Measurements from ENCODE around the gene TMED7.

The TMED7 gene

DNA sequence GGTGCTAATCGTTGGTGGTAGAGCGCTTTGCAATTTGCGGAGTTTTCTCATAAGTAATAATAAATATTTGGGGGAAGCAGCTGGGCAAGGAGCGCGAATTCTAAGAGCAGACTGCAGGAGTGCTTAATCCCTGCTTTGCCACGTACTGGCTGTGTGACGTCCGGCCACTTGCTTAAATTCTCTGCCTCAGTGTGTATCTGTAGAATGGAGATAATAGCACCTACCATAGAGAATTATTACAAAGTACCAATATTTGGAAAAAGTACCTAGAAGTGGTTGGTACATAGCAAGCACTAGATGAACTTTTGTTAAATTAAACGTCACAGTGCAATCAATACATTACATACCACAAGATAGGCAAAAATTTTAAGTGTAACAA lies 598 bp upstream of the TMED7 start:
- DNase-seq = no peak

DNA sequence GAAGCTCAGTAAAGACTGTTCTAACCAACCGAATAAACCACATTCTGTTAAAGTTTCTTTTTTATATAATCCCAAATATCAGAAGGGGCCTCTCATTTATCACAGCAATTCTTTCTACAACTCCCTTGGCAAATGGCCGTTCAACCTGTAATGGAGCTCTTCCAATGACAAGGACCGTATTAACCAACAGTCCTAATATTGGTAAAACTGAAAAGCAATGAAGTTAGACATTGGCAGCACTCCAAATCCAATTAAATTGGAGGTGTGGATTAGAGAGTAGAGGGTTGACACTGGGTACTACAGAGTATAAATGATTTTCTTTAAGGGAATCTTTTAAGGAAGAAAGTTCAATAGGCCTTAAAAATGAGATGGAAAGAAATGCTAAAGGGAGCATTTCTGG lies 842 bp downstream of the TMED7 start:
- DNase-seq = no peak

DNA sequence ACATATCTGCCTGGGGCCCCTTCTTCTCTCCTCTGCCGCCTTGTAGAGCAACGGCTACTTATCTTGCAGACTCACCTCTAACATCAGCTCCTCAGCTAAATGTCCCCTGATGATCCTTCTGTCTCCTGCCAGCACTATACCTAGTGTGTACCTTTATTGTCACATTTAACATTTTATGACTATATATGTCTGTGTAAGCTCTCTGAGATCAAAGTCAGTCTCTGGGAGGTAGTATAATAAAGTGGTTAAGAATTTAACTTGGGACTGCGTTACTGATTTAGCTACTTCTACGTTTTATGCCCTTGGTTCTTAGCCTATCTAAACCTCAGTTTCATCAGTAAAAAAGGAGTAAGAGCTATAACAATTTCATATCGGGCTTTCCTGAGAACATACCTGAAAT lies 2.2 kb downstream of the TMED7 start:
- no peak for DNase-seq

DNA sequence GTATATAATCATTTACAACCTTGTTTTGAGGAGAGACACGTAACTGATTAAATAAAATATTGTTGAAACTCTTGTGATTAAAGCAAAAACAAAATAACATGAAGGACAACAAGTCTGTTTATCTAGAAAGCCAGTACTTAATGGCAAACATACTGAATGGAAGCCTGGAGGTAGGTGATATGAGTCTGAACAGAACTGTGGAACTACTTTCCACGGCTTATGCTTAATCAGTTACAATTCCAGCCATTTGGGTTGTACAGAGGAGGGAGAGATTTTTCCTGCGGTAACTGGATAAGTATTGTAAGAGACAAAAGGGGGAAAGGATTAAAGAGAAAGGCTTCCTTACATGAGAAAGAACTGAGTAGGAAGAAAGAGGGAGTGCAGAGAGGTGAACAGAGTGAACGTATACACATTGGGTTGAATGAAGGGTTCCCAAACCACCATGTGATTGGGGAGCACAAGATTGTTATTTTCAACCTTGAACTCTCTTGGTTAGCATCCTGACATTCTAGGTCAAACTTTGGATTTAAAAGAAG lies 4.4 kb downstream of the TMED7 start:
- no peak for DNase-seq

DNA sequence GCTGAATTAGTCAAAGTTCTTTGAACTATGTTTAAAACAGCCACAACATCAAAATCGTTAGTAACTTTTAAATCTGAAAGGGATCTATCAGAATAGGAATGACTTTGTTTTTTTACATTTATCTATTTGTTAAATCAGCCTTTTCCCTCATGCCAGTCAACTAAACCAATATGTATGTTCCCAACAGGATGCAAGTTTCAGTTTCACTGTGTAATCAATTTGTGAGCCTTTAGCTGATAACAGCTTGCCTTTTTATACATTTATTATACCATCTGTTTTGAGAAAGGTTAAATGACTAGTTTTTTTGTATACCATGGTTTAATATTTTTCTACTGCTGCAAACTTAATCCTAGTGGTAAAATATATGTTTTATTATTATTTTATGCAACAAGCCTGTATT lies 8.9 kb downstream of the TMED7 start:
- DNase-seq = no peak

DNA sequence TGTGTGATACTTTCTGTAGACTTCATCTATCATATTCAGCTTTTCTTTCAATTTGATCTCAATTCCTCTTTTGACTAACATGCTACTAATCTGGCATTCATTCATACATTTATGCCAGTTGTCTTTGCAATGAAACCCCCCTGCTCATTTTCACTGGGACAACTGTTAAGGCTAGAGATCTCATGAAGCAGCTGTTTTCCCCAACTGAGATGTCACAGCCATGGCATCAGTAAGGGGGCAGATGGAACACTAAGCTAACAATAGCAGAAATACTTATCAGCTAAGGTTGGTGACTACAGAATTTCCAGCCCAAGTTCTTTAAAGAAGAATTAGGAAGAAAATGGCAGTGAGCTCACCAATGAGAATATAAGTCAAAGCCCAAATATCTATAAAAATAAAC lies 9.4 kb downstream of the TMED7 start:
- DNase-seq = no peak

DNA sequence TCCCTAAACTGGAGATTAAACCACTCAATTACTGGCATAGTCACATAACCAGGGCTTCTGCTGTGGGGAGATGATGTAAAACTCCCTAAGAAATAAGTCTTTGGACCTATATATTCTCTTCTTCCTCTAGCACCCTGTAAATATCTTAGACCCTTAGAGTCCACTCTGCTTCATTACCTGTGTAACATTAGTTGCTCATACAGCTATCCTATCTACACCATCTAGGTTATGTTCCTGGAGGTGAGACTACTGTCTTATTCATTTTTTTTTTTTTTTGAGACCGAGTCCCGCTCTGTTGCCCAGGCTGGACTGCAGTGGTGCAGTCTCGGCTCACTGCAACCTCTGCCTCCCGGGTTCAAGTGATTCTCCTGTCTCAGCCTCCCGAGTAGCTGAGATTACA lies 14.0 kb downstream of the TMED7 start:
- DNase-seq = no peak

DNA sequence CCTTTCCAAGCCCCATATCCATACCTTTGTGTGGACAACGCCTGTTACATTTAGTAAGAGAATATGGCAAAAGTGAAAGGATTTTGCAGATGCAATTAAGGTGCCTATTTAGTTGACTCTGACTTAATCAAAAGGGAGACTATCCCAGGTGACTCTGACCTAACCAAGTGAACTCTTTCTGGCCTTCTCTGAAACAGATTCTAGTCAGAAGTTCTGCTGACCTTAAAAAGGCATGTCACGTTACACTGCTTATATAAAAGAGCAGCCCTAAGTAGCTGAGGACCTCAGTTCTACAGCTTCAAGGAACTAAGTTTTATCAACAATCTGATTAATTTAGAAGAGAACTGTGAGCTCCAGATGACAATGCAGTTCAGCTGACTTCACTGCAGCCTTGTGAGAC lies 17.9 kb downstream of the TMED7 start:
- DNase-seq = no peak

DNA sequence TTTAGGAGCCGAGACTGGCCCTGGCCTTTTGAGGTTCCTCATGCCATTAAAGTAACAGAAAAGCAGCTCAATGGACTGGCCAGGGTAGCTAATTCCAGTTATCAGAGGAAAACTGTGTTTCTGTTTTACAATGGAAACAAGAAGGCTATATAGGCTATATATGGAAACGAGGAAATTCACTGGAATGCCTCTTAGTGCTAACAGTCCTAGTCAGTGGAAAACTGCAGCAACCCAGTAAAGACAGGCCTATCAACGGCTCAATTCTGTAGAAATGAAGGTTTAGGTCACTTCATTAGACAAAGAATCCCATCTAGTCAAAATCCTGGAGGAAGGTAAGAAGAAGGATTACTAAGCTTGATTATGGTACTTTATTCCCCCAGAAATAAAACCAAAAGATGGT lies 20.4 kb downstream of the TMED7 start:
- DNase-seq = no peak

DNA sequence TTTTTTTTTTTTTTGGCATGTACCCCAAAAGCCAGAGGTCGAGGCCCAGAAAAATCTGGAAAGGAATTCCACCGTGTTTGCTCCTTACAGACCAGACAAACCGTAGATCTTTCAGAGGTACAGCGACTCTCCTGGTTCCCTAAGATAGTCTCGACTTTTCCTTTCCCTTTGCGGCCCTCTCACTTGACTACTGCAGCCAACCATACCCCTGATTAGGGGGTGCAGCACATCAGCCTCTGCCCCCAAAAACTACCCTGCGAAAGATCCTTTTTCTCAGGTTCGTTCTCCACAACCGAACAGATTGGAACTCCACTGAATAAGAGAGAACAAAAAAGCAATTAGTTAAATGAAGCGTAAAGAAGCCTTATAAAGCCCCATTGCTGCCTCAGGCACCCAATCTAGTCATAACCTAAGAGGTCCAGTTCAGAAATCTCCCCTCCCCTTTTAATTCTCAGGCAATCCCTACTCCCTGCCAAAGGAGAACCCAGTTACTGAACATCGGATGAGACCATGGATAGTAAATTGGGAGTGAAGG lies 23.2 kb downstream of the TMED7 start:
- no peak for DNase-seq

DNA sequence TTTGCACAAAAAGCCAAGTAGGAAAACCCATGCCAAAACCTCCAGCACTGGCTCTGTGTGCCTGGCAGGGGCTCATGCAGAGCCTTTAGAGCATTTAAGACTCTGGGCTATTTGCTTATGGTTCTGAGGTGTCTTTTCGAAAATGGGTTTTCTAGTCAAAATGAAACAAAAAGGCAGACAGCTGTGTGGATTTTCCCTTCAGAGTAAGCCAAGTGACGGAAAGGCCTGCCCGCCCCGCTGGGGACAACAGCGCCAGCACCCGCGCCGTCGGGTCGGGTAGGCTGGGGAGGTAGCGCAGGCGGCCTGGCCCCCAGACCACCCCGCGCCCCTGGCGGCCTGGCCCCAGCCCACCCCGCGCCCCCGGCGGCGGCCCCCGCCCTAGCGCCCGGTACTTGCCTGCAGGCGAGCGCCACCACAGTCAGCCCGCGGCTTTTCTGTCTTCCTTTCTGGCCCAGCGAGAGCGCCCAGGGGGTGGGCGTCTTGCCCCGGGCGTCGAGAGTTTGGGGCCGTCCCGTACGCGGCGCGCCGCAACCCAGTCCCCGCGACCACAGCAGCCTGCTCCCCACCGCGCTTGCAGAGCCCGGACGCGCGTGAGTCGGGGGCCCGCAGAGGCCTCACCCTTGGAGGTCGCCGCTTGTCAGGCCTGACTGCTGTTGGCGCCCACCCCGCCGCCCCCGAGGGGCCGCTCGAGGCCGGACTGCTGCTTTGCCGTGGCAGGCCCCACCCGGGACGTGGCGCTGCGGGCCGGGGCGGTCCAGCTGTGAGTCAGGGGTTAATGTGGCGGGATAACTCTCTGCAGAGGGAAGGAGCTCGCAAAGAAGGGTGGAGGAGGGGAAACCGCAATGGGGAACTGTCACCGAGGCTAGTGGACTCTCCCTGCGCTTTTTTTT lies 23.9 kb downstream of the TMED7 start, which contains the start of gene TICAM2:
TICAM2 (minus strand) TSS at position 779 of the 890 bp plus-strand sequence. CDS start 21,223 bp downstream, outside the sequence.
- DNase-seq = peak; percentile 67

DNA sequence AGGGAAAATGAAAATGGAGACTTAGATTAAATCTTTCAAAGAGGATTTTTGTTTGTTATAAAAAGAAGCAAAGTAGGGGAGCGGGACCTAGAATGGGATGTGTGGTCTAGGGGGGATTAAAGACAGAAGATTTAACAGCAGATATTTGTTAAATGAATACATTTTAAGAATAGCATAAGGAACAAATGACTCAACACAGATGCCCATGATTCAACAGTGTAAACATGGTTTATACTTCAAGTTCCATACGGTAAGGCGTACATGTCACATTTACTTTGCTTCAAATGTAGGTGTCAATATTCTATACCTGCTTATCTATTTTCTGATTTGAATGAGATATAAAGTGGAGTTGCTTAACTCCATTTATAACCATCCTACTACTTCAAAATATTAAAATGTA lies 25.1 kb downstream of the TMED7 start:
- DNase-seq = no peak

DNA sequence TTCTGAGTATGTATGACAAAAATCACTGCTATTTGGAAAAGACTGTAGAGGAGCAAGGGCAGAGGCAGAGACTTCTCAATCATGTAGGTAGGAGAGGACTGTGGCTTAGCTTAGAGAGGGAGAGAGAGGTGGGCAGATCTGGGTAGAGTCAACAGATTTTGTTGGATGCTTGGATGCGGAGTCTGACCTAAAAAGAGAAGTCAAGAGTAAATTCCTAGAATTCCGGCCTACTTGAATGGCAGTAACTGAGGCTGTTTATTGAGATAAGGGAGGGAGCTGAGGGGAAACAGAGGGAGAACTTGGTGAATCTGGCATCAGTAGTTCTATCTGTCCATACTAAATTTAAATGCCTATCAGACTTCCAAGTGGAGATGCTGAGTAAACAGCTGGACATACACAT lies 25.9 kb downstream of the TMED7 start:
- DNase-seq = no peak

DNA sequence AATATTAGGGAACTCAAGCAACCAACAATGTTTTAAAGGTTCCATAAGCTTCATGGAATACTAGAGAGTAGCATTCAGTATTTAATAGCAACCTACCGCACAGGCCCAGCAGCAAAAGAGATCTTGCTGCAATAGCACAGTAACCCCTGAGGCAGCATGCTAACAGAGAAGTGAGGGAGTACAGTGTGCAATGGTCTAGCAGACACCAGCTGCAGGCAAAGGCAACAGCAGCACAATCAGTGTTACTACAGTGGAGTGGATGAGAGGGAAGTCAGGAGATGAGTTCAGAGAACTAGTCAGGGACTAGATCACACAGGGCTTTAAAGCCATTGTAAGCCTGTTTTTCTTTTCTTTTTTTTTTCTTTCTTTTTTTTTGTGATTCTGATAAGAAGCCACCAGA lies 26.3 kb downstream of the TMED7 start:
- no peak for DNase-seq

DNA sequence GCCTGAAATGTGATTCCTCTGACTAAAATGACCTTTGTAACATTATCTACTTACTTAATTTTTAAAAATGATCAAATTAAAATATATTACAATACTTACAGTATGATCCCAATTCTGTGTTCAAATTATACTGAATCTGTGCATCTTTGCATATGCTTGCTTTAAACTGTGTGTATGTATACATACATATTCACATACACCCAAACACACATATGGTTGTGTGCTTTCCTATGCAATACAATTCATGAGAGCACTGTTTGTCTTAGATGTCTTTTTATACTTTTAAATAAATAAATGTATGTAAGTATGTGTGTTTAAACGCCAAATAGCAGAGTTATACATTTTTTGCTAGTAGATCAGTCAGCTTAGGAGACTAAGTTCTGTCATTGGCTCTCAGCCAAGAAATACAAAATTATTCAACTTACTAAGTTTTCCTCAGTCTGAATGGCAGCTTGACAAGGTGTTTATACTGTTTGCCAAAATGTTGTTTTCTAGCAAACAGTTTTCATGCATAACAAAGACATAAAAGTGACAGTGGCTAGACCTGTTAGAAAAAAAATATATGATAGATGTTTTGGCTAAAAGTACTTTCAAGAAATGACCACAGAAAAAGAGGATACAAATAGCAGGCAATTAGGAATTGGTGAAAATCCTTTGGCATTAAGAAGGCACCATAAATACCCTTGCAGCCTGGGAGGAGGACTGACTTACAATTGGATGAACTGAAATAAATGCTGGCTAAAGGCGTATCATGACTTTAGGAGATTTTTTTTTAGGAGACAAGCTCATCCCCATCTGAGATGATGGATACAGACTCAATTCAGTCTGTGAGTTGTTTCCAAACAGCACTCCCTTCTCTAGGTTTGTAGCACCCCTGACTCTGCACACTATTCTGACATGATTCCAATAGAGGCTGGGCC lies 31.4 kb downstream of the TMED7 start:
- DNase-seq = no peak

DNA sequence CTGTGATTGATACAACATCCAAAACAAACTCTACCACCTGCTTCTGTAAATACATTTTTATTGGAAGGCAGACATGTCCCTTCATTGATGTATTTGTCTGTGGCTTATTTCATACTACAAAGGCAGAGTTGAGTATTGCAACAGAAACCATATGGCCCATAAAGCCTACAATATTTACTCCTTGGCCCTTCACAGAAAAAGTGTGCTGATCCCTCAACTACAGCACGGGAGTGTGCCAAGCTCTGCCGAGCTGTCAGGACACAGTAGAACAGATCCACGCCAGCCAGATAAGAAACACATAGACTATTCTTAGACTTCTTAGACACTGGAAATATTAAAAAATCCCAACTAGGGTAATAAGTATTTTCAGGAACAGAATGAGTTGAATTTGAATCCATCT lies 36.8 kb downstream of the TMED7 start:
- DNase-seq = no peak

DNA sequence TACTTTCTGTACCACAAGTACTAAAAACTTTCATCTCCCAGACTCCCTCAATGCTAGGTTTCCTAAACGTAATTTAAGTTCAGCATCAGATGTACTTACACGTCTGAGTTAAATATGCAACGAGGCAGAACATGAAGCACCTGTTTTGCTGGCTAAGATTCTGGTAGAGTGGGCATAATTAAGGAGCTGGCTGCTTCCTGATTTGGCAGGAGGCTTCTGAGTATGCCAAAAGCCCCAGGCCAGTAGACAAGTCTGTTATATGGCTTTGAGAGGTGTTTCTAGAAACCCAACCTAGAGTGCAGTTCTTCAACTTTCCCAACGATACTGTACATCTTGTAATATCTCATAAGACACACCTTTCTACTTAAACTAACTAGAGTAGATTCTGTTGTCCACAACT lies 37.2 kb downstream of the TMED7 start:
- no peak for DNase-seq

DNA sequence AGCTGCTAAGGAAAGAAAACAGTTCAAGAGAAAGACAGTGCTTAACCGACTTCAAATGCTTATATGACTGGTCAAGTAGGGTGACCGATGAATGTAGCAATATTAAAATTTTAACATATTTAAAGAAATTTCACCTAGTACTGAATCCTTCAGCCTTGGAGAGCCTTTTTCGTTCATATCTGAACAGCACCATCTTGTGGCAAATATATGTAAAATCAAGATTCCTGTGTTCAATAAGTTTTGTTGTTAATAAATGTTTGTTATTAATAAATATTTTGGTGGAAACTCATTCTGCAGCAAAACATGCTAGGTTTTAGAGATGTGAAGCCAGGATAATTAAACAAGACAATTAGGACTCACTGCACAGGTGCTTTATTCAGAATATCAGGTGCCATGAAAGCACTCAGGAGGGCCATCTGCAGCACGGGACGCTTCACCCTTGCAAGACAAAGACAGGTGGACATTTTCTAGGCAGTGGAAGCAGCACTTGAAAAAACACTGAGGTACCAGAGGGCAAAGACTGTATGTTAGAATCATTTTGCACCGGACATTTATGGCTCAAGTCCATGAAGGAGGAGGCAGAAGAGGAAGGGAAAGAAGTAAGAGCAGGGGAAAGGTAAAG lies 39.2 kb downstream of the TMED7 start:
- no peak for DNase-seq

DNA sequence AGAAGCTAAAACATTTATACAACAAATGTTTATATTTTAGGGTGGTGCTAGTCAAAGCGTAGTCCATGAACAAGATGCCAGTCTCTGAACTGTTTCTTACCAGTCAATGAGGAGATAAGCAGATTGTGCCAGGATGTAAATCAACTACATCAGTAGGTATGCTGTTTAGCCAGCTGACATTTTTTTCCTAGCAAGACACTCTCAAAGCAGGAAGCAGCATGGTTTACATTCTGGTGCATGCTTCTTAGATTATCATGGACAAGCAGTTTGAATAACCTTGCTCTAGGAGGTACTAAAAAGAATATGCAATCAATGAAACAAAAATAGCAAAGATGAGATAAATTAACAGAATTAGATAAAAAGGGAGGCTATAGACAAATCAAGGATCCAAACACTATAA lies 40.6 kb downstream of the TMED7 start:
- DNase-seq = no peak

DNA sequence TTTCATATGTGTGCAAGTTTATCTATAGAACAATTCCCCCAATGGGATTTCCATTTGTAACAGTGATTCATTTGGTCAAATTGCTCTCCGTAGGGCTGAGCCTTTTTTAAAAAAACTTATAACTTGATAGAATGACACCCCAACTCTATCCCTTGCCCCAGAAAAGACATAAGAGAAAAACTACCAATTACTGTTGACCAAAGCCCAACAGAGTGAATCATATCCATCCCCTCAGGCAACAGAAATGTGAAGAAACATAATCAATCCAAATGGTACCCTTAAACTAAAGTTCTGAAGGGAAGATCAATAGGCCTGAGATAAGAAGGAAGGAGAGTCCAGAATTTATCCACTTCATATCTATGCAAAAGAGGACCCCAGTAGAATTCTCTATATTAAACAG lies 41.3 kb downstream of the TMED7 start:
- DNase-seq = no peak

DNA sequence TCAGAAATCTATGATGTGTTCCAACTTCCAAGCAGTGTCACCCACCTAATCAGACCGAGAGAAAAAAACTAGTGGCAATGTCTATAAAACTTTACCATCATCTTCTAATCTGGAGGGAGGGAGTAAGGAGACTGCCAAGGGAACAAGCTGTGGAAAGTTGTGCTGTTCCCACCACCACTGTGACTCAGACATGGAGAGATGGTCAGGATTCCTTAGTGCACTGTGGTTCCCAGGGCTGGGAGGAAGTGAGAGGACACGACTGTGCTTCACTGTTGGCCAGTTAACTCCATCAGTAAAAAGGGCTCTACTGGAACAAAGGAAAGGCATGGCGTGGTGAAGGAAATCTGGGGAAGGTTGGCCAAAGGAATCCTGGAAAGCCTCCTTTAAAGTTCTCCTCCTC lies 42.4 kb downstream of the TMED7 start:
- DNase-seq = no peak

DNA sequence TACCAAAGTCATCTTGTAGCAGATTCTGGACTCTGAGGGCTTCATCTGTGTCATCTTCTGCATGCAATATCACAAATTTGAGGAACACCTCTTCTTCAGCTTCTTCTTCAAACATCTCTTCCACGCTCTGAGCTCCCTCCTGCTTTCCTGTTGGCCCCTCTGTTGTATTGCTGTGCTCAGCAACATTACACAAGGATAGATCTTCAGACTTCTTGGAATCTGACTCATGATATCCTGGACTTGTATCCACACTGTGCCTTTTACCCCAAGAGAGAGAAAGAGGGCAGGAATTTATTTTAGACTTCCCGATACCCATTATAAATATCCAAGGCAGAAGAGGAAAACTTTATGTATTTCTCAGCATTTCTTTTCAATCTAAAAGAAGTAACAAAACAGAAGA lies 44.9 kb downstream of the TMED7 start:
- no peak for DNase-seq

DNA sequence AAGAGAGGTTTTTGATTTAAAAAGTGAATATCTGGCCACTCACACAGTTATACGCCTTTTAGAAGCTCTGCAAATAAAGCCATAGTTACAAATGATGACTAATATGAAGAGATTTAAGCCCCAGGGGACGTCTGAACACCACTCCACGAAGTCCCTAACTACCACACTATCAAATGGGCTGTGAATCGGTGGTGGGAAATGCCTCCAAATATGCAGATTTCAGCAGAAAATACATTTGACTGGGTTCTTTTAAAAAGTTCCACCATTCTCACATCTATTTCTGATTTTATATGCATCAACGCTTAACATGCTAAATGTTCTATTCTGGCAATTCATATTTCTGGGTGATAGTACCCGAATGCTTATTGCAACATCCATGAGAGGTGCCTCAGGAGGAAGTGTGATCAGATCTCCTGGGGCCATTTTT lies 46.1 kb downstream of the TMED7 start:
- DNase-seq = no peak
